Endothelial cell of umbilical vein (primary cell): Measurements from ENCODE around the gene FBXO34. TPM values are rescaled to one million over a fixed set of nuclear protein-coding genes. Genes with fewer than 3 reads are reported as not detected.

Source experiments
- BruUV-seq: library from RNA; stranded (reverse); fragments of 400-500 nt; replicated peaks from 2 replicates; lab custom pipeline; 2021; lab: Mats Ljungman, UMichigan
- CTCF ChIA-PET: fragments of 300-600, 350-600 bp; sonication (Branson Sonifier 250); formaldehyde crosslinking; loops from one replicate; lab custom pipeline; 2021; ENCODE audit warnings: antibody characterized with exemption, inconsistent platforms; lab: Charles Lee
- POLR2A ChIA-PET: fragments of 300-600, 350-600 bp; sonication (Branson Sonifier 250); formaldehyde crosslinking; loops from one replicate; lab custom pipeline; 2021; ENCODE audit warnings: antibody characterized with exemption, inconsistent platforms; lab: Charles Lee
- DNase-seq: peaks from one replicate; pipeline ENCODE4 v3.0.0-alpha.2; 2011; ENCODE audit warnings: low read depth, low spot score
- FAIRE-seq: peaks from 2 replicates; lab custom pipeline; 2011; peaks lifted over from hg19 to GRCh38; lab: Jason Lieb, UNC
- H2AFZ ChIP-seq: 2 replicates; pipeline ENCODE4 v1.6.0; 2012; ENCODE audit warnings: low read depth, low read length, control low read depth, inconsistent platforms
- H3K27ac ChIP-seq: 2 replicates; pipeline ENCODE4 v1.5.1; 2011; ENCODE audit warnings: low read depth, mild to moderate bottlenecking, control low read depth, low read length, moderate library complexity; ENCODE audit not compliant: insufficient read depth
- H3K27me3 ChIP-seq, 2 experiments: 2 replicates each; pipeline versions ENCODE4 v1.6.0 to v1.6.1; 2011; ENCODE audit warnings: low read length in 2 of 2, mixed read lengths in 1 of 2; ENCODE audit not compliant: control insufficient read depth in 2 of 2, insufficient read depth in 2 of 2
- H3K36me3 ChIP-seq, 2 experiments: 2 replicates in 1 of 2; 3 replicates in 1 of 2; pipeline ENCODE4 v1.5.1; 2011; ENCODE audit warnings: low read length in 2 of 2, mild to moderate bottlenecking in 1 of 2, moderate library complexity in 1 of 2; ENCODE audit not compliant: control insufficient read depth in 2 of 2, insufficient read depth in 2 of 2; ENCODE audit errors: extremely low read depth in 1 of 2
- H3K4me1 ChIP-seq: 3 replicates; pipeline ENCODE4 v1.5.1; 2011; ENCODE audit warnings: mild to moderate bottlenecking, low read length; ENCODE audit not compliant: control insufficient read depth, insufficient read depth; ENCODE audit errors: extremely low read depth
- H3K4me2 ChIP-seq: 2 replicates; pipeline ENCODE4 v1.6.1; 2011; ENCODE audit warnings: low read length, control low read depth, mixed read lengths; ENCODE audit not compliant: insufficient read depth
- H3K4me3 ChIP-seq, 3 experiments: fragments of 200-600 bp in 1 of 3; sonication (generic), shearing (Covaris generic) in 1 of 3; replicated peaks in 1 of 3; 2 replicates each; pipeline ENCODE4 v1.5.1; 2011 to 2016; ENCODE audit warnings: control low read depth in 3 of 3, low read length in 3 of 3, mild to moderate bottlenecking in 2 of 3, inconsistent platforms in 1 of 3, low read depth in 1 of 3, moderate library complexity in 1 of 3; ENCODE audit not compliant: insufficient read depth in 1 of 3
- H3K79me2 ChIP-seq: 2 replicates; pipeline ENCODE4 v1.6.0; 2012; ENCODE audit warnings: low read length, inconsistent platforms; ENCODE audit not compliant: control insufficient read depth, insufficient read depth
- H3K9ac ChIP-seq: replicated peaks from 2 replicates; pipeline ENCODE3; 2011; ENCODE audit warnings: low read length, control low read depth; ENCODE audit not compliant: insufficient read depth; ENCODE audit errors: extremely low read depth
- H3K9me1 ChIP-seq: replicated peaks from 3 replicates; pipeline ENCODE4 v1.6.0; 2011; ENCODE audit warnings: mild to moderate bottlenecking, low read length; ENCODE audit not compliant: control insufficient read depth, insufficient read depth; ENCODE audit errors: extremely low read depth
- H3K9me3 ChIP-seq: replicated peaks from 2 replicates; pipeline ENCODE4 v1.5.1; 2012; ENCODE audit warnings: low read length, inconsistent platforms; ENCODE audit not compliant: control insufficient read depth, insufficient read depth
- H4K20me1 ChIP-seq: replicated peaks from 2 replicates; pipeline ENCODE3; 2011; ENCODE audit warnings: mild to moderate bottlenecking, low read length; ENCODE audit not compliant: control insufficient read depth, insufficient read depth; ENCODE audit errors: extremely low read depth
- CTCF ChIP-seq, 2 donors: IDR thresholded peaks; 1 replicate in 1 of 2; 2 replicates in 1 of 2; pipeline ENCODE4 v1.5.1; 2011; ENCODE audit warnings: low read length in 2 of 2, mild to moderate bottlenecking in 2 of 2, moderate library complexity in 2 of 2, control low read depth in 1 of 2, inconsistent platforms in 1 of 2, low read depth in 1 of 2; ENCODE audit not compliant: insufficient read depth in 1 of 2; ENCODE audit errors: extremely low read depth in 1 of 2
- EZH2 ChIP-seq: IDR thresholded peaks from 2 replicates; pipeline ENCODE4 v1.6.1; 2012; ENCODE audit warnings: borderline replicate concordance, low read depth, mild to moderate bottlenecking, moderate library complexity, low read length, inconsistent platforms; ENCODE audit not compliant: severe bottlenecking
- GATA2 ChIP-seq: IDR thresholded peaks from 2 replicates; pipeline ENCODE4 v1.7.0; 2011; ENCODE audit warnings: low read depth, mild to moderate bottlenecking, moderate library complexity, mixed read lengths, low read length; ENCODE audit not compliant: insufficient read length, insufficient read depth
- JUN ChIP-seq: IDR thresholded peaks from 2 replicates; pipeline ENCODE4 v1.6.1; 2011; ENCODE audit warnings: borderline replicate concordance, low read depth; ENCODE audit not compliant: insufficient read length, insufficient read depth
- MAX ChIP-seq: IDR thresholded peaks from 2 replicates; pipeline ENCODE4 v1.6.1; 2011; ENCODE audit not compliant: insufficient read depth, insufficient read length
- MYC ChIP-seq: IDR thresholded peaks from one replicate; pipeline ENCODE4 v1.6.1; 2011; ENCODE audit warnings: mild to moderate bottlenecking, low read depth, low read length
- POLR2A ChIP-seq: IDR thresholded peaks from 2 replicates; pipeline ENCODE4 v1.6.1; 2012; ENCODE audit warnings: low read depth, mild to moderate bottlenecking, control low read depth, low read length
- POLR2AphosphoS5 ChIP-seq: IDR thresholded peaks from 2 replicates; pipeline ENCODE4 v1.6.1; 2012; ENCODE audit warnings: low read depth, mild to moderate bottlenecking, control low read depth, low read length, moderate library complexity; ENCODE audit not compliant: insufficient read depth
- dilution Hi-C: fragments of 300-500 bp; cut with MboI; formaldehyde crosslinking; loops from one replicate; pipeline ENCODE4 v1.15.0; 2019; ENCODE audit warnings: low sequenced_read_pairs; ENCODE audit not compliant: extremely low pct_ligation_motif_present
- intact Hi-C: fragments of 100-400 bp; cut with micrococcal nuclease; formaldehyde crosslinking; loops from one replicate; pipeline ENCODE4 v1.10.0; 2022
- polyA plus RNA-seq, 4 experiments: library from polyadenylated mRNA; depleted of rRNA in 3 of 4; stranded (reverse) in 3 of 4; unstranded in 1 of 4; fragments of >200 nt; gene quantifications; 2 replicates each; pipeline versions ENCODE4 v1.2.1 to v1.2.3, GENCODE V29; 2011 to 2012; ENCODE audit warnings: missing spikeins in 1 of 4
- total RNA-seq: library from RNA; stranded (reverse); gene quantifications from 2 replicates; pipeline ENCODE4 v1.2.3, GENCODE V29; 2021

Gene FBXO34
- total and polyA plus RNA-seq, 2 donors (not counting 3 experiments of a cell fraction or from before 2014, with no cell fraction given) = 8.5 to 14.2 TPM

- intact Hi-C loops = no loop called here
- no peaks in the 10 kb centered on the region for H3K79me2 ChIP-seq
- no peaks in the 10 kb centered on the region for H3K4me1 ChIP-seq
- ChIA-PET POLR2A (no interaction called here), CTCF (interaction anchor here (0.9 to 2.6 kb wide), 5 partner anchors 9 to 159 kb away, joined by 3 to 8 read pairs (median 3); no protein-coding TSS in a partner anchor)
- FAIRE-seq (no peak), DNase-seq (no peak)
- H3K36me3 ChIP-seq = peaks cover 7 to 8% of the 10 kb centered on the region in 2 experiments
- dilution Hi-C loops = no loop called here
- H3K9me3 ChIP-seq = no peaks in the 10 kb centered on the region
- no peak overlapping the region for H3K4me2 ChIP-seq
- H3K27ac ChIP-seq = no peak overlapping the region
- no peak overlapping the region for H2AFZ ChIP-seq
- BruUV-seq = no TSS peak
- H4K20me1 ChIP-seq = no peaks in the 10 kb centered on the region
- no peak overlapping the region for H3K9ac ChIP-seq
- H3K9me1 ChIP-seq = no peaks in the 10 kb centered on the region
- no peaks in the 10 kb centered on the region for H3K27me3 ChIP-seq
- TF ChIP-seq CTCF (IDR thresholded peaks at IDR 0.05; ENCODE audit: extremely low read depth in 1 of 2, insufficient read depth in 1 of 2, low read depth in 1 of 2, low read length in 2 of 2) (no peak), EZH2 (no peak), GATA2 (no peak), JUN (no peak), POLR2AphosphoS5 (no peak), MYC (no peak), MAX (no peak), POLR2A (no peak)
- H3K4me3 ChIP-seq = no peak overlapping the region
Observed at GRCh38 chr14:55372423-55372822, 101.2 kb downstream of the FBXO34 start.
